GM12873 (cell line): ENCODE data around the gene ELP1.

Experiments used
- CTCF ChIP-seq: IDR thresholded peaks from 2 replicates; pipeline ENCODE4 v1.5.1; 2012; ENCODE audit warnings: low read depth, mild to moderate bottlenecking, moderate library complexity, low read length, control low read depth; ENCODE audit not compliant: insufficient read depth; ENCODE audit errors: missing control alignments

Gene ELP1

GRCh38 chr9:108933718-108934322, at the start of gene ELP1:
TSS of gene ELP1 (minus strand) at chr9:108934124. CDS start at chr9:108931146, 2,978 bp downstream.
- peak; percentile 38 for TF ChIP-seq CTCF

DNA sequence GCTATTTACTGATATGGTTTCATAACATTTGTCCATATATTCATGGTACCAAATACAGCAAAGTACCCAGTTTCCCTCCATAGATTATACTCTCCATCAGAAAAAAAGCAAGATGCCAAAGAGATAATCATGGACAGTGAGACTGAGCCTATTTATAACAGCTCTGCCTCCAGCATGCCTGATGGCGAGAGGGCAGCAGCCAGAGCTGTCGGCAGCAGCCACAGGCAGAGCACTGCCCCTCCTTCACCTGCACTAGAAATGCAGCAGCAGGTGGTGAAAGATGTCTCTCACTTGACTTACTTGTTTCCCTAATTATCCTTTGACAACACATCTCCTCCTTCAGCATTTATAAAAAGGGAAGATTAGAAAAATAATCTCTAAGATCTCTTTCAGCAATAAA, 47.0 kb upstream of the ELP1 start:
- TF ChIP-seq CTCF: no peak

GRCh38 chr9:108978205-108978604, 44.3 kb upstream of the ELP1 start:
- no peak for TF ChIP-seq CTCF

- TF ChIP-seq CTCF: no peak
Observed at GRCh38 chr9:108973895-108974294, 40.0 kb upstream of the ELP1 start.

DNA sequence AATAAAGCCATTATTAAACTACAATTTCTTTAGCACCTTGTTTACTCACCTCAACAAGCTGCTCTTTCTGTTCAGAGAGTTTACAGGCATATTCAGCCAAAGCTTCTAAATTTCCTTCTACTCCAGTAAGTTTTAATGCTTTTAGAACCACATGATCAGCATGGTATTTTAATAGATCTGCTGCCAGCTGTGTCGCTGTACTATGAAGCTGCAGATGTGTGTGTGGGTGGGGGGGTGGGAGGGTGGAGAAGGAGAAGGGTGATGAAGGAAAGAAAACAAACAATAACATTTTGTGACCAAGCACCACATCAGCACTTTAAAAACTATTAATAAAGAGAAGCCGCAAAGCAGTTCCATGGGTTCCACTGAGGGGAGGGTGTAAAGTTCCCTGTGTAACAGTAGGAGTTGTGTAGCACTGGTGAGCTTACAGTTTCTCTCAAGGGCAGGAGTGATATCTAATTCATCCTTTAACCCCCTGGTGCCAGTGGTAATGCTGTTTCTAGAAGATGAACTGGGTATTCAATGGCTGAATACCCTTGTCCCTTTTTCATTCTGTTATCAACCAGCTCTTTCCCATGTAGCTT, 38.8 kb upstream of the ELP1 start:
- no peak for TF ChIP-seq CTCF

- TF ChIP-seq CTCF: no peak
Observed at GRCh38 chr9:108972186-108972585, 38.3 kb upstream of the ELP1 start.

- TF ChIP-seq CTCF: no peak
Observed at GRCh38 chr9:108967916-108968315, 34.0 kb upstream of the ELP1 start.
